ENCODE measurements around the gene TMEM89.

The TMEM89 gene

GRCh38 chr3:48621461-48621869 lies at the start of gene TMEM89:
TSS of gene TMEM89 (minus strand) at chr3:48621769. CDS start at chr3:48621756, 13 bp downstream.
- TF ChIP-seq CTCF (conservative IDR thresholded peaks at IDR 0.05; ENCODE audit: control insufficient read depth, insufficient read depth, low read depth, low read length): no peak

GRCh38 chr3:48664929-48665328 lies 43.4 kb upstream of the TMEM89 start:
- H3K4me3 ChIP-seq (ENCODE audit: control insufficient read depth, low read depth, low read length): no peak overlapping the region
- DNase-seq (ENCODE audit: low read depth): no peak
- no peak for TF ChIP-seq CTCF (conservative IDR thresholded peaks at IDR 0.05; ENCODE audit: control insufficient read depth, insufficient read depth, low read depth, low read length)

More at GRCh38 chr3:48621461-48621869, at the start of gene TMEM89:
- no peak within 1 kb of the TSS for H3K4me3 ChIP-seq (ENCODE audit: control insufficient read depth, low read depth, low read length)
- DNase-seq (ENCODE audit: low read depth): no peak

GRCh38 chr3:48664313-48664644 lies 42.7 kb upstream of the TMEM89 start:
- no peak for DNase-seq (ENCODE audit: low read depth)
- TF ChIP-seq CTCF (conservative IDR thresholded peaks at IDR 0.05; ENCODE audit: control insufficient read depth, insufficient read depth, low read depth, low read length): no peak
- H3K4me3 ChIP-seq (ENCODE audit: control insufficient read depth, low read depth, low read length): no peak overlapping the region

GRCh38 chr3:48663489-48664312 lies 42.1 kb upstream of the TMEM89 start:
- TF ChIP-seq CTCF (conservative IDR thresholded peaks at IDR 0.05; ENCODE audit: control insufficient read depth, insufficient read depth, low read depth, low read length): peak; percentile 65
- H3K4me3 ChIP-seq (ENCODE audit: control insufficient read depth, low read depth, low read length): peak overlapping the region; percentile 66

GRCh38 chr3:48662753-48663488 lies 41.4 kb upstream of the TMEM89 start, which contains the start of gene CELSR3:
TSS of gene CELSR3 (minus strand) at chr3:48662886. CDS start at chr3:48662634, 252 bp downstream.
- no peak for TF ChIP-seq CTCF (conservative IDR thresholded peaks at IDR 0.05; ENCODE audit: control insufficient read depth, insufficient read depth, low read depth, low read length)
- peak; percentile 93 for DNase-seq (ENCODE audit: low read depth)
- peak within 1 kb of the TSS; percentile 66 for H3K4me3 ChIP-seq (ENCODE audit: control insufficient read depth, low read depth, low read length)

More at GRCh38 chr3:48663489-48664312, 42.1 kb upstream of the TMEM89 start:
- DNase-seq (ENCODE audit: low read depth): peak; percentile 99

GRCh38 chr3:48662145-48662752 lies 40.7 kb upstream of the TMEM89 start:
- DNase-seq (ENCODE audit: low read depth): no peak
- no peak for TF ChIP-seq CTCF (conservative IDR thresholded peaks at IDR 0.05; ENCODE audit: control insufficient read depth, insufficient read depth, low read depth, low read length)
- H3K4me3 ChIP-seq (ENCODE audit: control insufficient read depth, low read depth, low read length): no peak overlapping the region

Measured in fibroblast of mammary gland (primary cell).